Endothelial cell of umbilical vein (primary cell): ENCODE data around the gene NUDT13. TPM values are rescaled to one million over a fixed set of nuclear protein-coding genes. Genes with fewer than 3 reads are reported as not detected.

Experiments
- BruUV-seq: library from RNA; stranded (reverse); fragments of 400-500 nt; replicated peaks from 2 replicates; lab custom pipeline; 2021; lab: Mats Ljungman, UMichigan
- CTCF ChIA-PET: fragments of 300-600, 350-600 bp; sonication (Branson Sonifier 250); formaldehyde crosslinking; loops from one replicate; lab custom pipeline; 2021; ENCODE audit warnings: antibody characterized with exemption, inconsistent platforms; lab: Charles Lee
- POLR2A ChIA-PET: fragments of 300-600, 350-600 bp; sonication (Branson Sonifier 250); formaldehyde crosslinking; loops from one replicate; lab custom pipeline; 2021; ENCODE audit warnings: antibody characterized with exemption, inconsistent platforms; lab: Charles Lee
- DNase-seq: peaks from one replicate; pipeline ENCODE4 v3.0.0-alpha.2; 2011; ENCODE audit warnings: low read depth, low spot score
- FAIRE-seq: peaks from 2 replicates; lab custom pipeline; 2011; peaks lifted over from hg19 to GRCh38; lab: Jason Lieb, UNC
- H2AFZ ChIP-seq: 2 replicates; pipeline ENCODE4 v1.6.0; 2012; ENCODE audit warnings: low read depth, low read length, control low read depth, inconsistent platforms
- H3K27ac ChIP-seq: 2 replicates; pipeline ENCODE4 v1.5.1; 2011; ENCODE audit warnings: low read depth, mild to moderate bottlenecking, control low read depth, low read length, moderate library complexity; ENCODE audit not compliant: insufficient read depth
- H3K27me3 ChIP-seq, 2 experiments: 2 replicates each; pipeline versions ENCODE4 v1.6.0 to v1.6.1; 2011; ENCODE audit warnings: low read length in 2 of 2, mixed read lengths in 1 of 2; ENCODE audit not compliant: control insufficient read depth in 2 of 2, insufficient read depth in 2 of 2
- H3K36me3 ChIP-seq, 2 experiments: 2 replicates in 1 of 2; 3 replicates in 1 of 2; pipeline ENCODE4 v1.5.1; 2011; ENCODE audit warnings: low read length in 2 of 2, mild to moderate bottlenecking in 1 of 2, moderate library complexity in 1 of 2; ENCODE audit not compliant: control insufficient read depth in 2 of 2, insufficient read depth in 2 of 2; ENCODE audit errors: extremely low read depth in 1 of 2
- H3K4me1 ChIP-seq: 3 replicates; pipeline ENCODE4 v1.5.1; 2011; ENCODE audit warnings: mild to moderate bottlenecking, low read length; ENCODE audit not compliant: control insufficient read depth, insufficient read depth; ENCODE audit errors: extremely low read depth
- H3K4me2 ChIP-seq: 2 replicates; pipeline ENCODE4 v1.6.1; 2011; ENCODE audit warnings: low read length, control low read depth, mixed read lengths; ENCODE audit not compliant: insufficient read depth
- H3K4me3 ChIP-seq, 3 experiments: fragments of 200-600 bp in 1 of 3; sonication (generic), shearing (Covaris generic) in 1 of 3; replicated peaks in 1 of 3; 2 replicates each; pipeline ENCODE4 v1.5.1; 2011 to 2016; ENCODE audit warnings: control low read depth in 3 of 3, low read length in 3 of 3, mild to moderate bottlenecking in 2 of 3, inconsistent platforms in 1 of 3, low read depth in 1 of 3, moderate library complexity in 1 of 3; ENCODE audit not compliant: insufficient read depth in 1 of 3
- H3K79me2 ChIP-seq: 2 replicates; pipeline ENCODE4 v1.6.0; 2012; ENCODE audit warnings: low read length, inconsistent platforms; ENCODE audit not compliant: control insufficient read depth, insufficient read depth
- H3K9ac ChIP-seq: replicated peaks from 2 replicates; pipeline ENCODE3; 2011; ENCODE audit warnings: low read length, control low read depth; ENCODE audit not compliant: insufficient read depth; ENCODE audit errors: extremely low read depth
- H3K9me1 ChIP-seq: replicated peaks from 3 replicates; pipeline ENCODE4 v1.6.0; 2011; ENCODE audit warnings: mild to moderate bottlenecking, low read length; ENCODE audit not compliant: control insufficient read depth, insufficient read depth; ENCODE audit errors: extremely low read depth
- H3K9me3 ChIP-seq: replicated peaks from 2 replicates; pipeline ENCODE4 v1.5.1; 2012; ENCODE audit warnings: low read length, inconsistent platforms; ENCODE audit not compliant: control insufficient read depth, insufficient read depth
- H4K20me1 ChIP-seq: replicated peaks from 2 replicates; pipeline ENCODE3; 2011; ENCODE audit warnings: mild to moderate bottlenecking, low read length; ENCODE audit not compliant: control insufficient read depth, insufficient read depth; ENCODE audit errors: extremely low read depth
- EZH2 ChIP-seq: IDR thresholded peaks from 2 replicates; pipeline ENCODE4 v1.6.1; 2012; ENCODE audit warnings: borderline replicate concordance, low read depth, mild to moderate bottlenecking, moderate library complexity, low read length, inconsistent platforms; ENCODE audit not compliant: severe bottlenecking
- GATA2 ChIP-seq: IDR thresholded peaks from 2 replicates; pipeline ENCODE4 v1.7.0; 2011; ENCODE audit warnings: low read depth, mild to moderate bottlenecking, moderate library complexity, mixed read lengths, low read length; ENCODE audit not compliant: insufficient read length, insufficient read depth
- MYC ChIP-seq: IDR thresholded peaks from one replicate; pipeline ENCODE4 v1.6.1; 2011; ENCODE audit warnings: mild to moderate bottlenecking, low read depth, low read length
- POLR2A ChIP-seq: IDR thresholded peaks from 2 replicates; pipeline ENCODE4 v1.6.1; 2012; ENCODE audit warnings: low read depth, mild to moderate bottlenecking, control low read depth, low read length
- dilution Hi-C: fragments of 300-500 bp; cut with MboI; formaldehyde crosslinking; loops from one replicate; pipeline ENCODE4 v1.15.0; 2019; ENCODE audit warnings: low sequenced_read_pairs; ENCODE audit not compliant: extremely low pct_ligation_motif_present
- intact Hi-C: fragments of 100-400 bp; cut with micrococcal nuclease; formaldehyde crosslinking; loops from one replicate; pipeline ENCODE4 v1.10.0; 2022
- polyA plus RNA-seq, 4 experiments: library from polyadenylated mRNA; depleted of rRNA in 3 of 4; stranded (reverse) in 3 of 4; unstranded in 1 of 4; fragments of >200 nt; gene quantifications; 2 replicates each; pipeline versions ENCODE4 v1.2.1 to v1.2.3, GENCODE V29; 2011 to 2012; ENCODE audit warnings: missing spikeins in 1 of 4
- total RNA-seq: library from RNA; stranded (reverse); gene quantifications from 2 replicates; pipeline ENCODE4 v1.2.3, GENCODE V29; 2021
- TF ChIP-seq, protein P1 (sequence below): IDR thresholded peaks from 2 replicates; pipeline ENCODE4 v1.6.1; 2011; ENCODE audit not compliant: insufficient read depth, insufficient read length
- TF ChIP-seq, protein P2 (sequence below), 2 donors: IDR thresholded peaks; 1 replicate in 1 of 2; 2 replicates in 1 of 2; pipeline ENCODE4 v1.5.1; 2011; ENCODE audit warnings: low read length in 2 of 2, mild to moderate bottlenecking in 2 of 2, moderate library complexity in 2 of 2, control low read depth in 1 of 2, inconsistent platforms in 1 of 2, low read depth in 1 of 2; ENCODE audit not compliant: insufficient read depth in 1 of 2; ENCODE audit errors: extremely low read depth in 1 of 2

The NUDT13 gene
- total and polyA plus RNA-seq, 2 donors (not counting 3 experiments of a cell fraction or from before 2014, with no cell fraction given) = 1.6 to 2.3 TPM

DNA sequence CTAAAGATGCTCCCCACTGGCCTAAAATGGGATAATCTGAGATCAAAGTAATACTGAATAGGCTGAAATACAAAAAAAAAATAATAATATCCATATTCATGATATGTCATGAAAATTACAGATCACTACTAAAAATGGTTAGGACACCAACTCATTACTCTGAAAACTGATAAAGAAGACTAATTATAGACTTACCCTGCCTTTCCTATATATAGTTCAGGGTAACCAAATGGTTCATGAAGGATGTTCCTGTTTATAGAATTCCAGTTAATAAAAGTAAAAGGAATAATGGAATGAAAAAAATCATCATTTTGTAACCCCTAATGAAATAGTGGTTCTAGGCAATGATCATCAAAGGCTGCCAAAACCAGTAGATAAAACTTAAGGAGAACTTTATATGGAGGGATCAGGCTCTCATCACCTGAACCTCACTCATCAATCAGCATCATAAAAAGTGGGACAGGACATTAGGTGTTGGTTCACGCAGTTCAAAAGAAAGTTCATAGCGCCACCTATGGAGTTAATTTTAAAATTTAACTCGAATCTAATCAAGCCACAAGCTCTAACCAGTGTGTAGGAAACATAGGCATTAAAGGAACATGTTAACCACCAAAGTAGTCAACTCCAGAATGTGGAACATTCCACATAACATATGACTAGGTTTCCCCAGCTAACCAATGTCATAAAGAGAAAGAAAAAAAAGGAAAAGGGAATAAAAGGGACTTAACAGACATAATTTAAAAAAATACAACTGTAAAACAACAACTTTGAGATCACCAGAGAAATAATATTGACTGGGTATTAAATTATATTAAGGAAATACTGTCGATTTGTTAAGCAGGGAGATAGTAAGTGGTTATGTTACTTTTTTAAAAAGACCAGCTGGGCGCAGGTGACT lies 49.3 kb upstream of the NUDT13 start:
- intact Hi-C loops (loop anchor here (1.0 to 2.0 kb wide), 4 partner anchors 186 to 697 kb away; partner anchors contain the start of gene MCU), dilution Hi-C loops (no loop called here)
- Histone ChIP-seq H3K9ac (no peak overlapping the region), H3K79me2 (no peaks in the 10 kb centered on the region), H3K27ac (no peak overlapping the region), H3K36me3 (peaks cover 0 to 2% of the 10 kb centered on the region in 2 experiments), H3K27me3 (no peaks in the 10 kb centered on the region), H2AFZ (no peak overlapping the region), H3K9me1 (no peaks in the 10 kb centered on the region), H3K9me3 (no peaks in the 10 kb centered on the region), H4K20me1 (no peaks in the 10 kb centered on the region), H3K4me2 (no peak overlapping the region), H3K4me1 (peaks cover 9% of the 10 kb centered on the region), H3K4me3 (no peak overlapping the region)
- DNase-seq (peak; percentile 59), FAIRE-seq (peak; percentile 66)
- TF ChIP-seq, protein P1, sequence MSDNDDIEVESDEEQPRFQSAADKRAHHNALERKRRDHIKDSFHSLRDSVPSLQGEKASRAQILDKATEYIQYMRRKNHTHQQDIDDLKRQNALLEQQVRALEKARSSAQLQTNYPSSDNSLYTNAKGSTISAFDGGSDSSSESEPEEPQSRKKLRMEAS = no peak
- TF ChIP-seq, protein P2, sequence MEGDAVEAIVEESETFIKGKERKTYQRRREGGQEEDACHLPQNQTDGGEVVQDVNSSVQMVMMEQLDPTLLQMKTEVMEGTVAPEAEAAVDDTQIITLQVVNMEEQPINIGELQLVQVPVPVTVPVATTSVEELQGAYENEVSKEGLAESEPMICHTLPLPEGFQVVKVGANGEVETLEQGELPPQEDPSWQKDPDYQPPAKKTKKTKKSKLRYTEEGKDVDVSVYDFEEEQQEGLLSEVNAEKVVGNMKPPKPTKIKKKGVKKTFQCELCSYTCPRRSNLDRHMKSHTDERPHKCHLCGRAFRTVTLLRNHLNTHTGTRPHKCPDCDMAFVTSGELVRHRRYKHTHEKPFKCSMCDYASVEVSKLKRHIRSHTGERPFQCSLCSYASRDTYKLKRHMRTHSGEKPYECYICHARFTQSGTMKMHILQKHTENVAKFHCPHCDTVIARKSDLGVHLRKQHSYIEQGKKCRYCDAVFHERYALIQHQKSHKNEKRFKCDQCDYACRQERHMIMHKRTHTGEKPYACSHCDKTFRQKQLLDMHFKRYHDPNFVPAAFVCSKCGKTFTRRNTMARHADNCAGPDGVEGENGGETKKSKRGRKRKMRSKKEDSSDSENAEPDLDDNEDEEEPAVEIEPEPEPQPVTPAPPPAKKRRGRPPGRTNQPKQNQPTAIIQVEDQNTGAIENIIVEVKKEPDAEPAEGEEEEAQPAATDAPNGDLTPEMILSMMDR (IDR thresholded peaks at IDR 0.05; ENCODE audit: extremely low read depth in 1 of 2, insufficient read depth in 1 of 2, low read depth in 1 of 2, low read length in 2 of 2) = peak in 1 of 2 donors; percentile 40
- TF ChIP-seq GATA2 (no peak), EZH2 (no peak), POLR2A (no peak), MYC (no peak)
- BruUV-seq = no TSS peak
- CTCF ChIA-PET = interaction anchor here (0.6 to 3.5 kb wide), 57 partner anchors 9 to 700 kb away, joined by 3 to 30 read pairs (median 4); partner anchors contain the start of genes ECD, FAM149B1, MICU1 and NUDT13
- POLR2A ChIA-PET = no interaction called here
